IMR-90 (cell line): ENCODE data around the gene C21orf91. TPM values are rescaled to one million over a fixed set of nuclear protein-coding genes. Genes with fewer than 3 reads are reported as not detected.

ENCODE experiments used
- ATAC-seq: fragments of 200-7000 bp; cut with Tn5 transposase; 2 replicates; pipeline ENCODE4 v1.9.1; 2020; ENCODE audit warnings: low read depth, mild to moderate bottlenecking, moderate library complexity
- BruUV-seq: library from RNA; stranded (reverse); fragments of 400-500 nt; replicated peaks from 2 replicates; lab custom pipeline; 2021; lab: Mats Ljungman, UMichigan
- CTCF ChIA-PET: fragments of 300-600 bp; formaldehyde crosslinking; extraction: SDS; loops from one replicate; lab custom pipeline; 2021; ENCODE audit warnings: antibody characterized with exemption; lab: Yijun Ruan, JAX
- POLR2A ChIA-PET: fragments of 300-600 bp; sonication (Branson Sonifier 250); formaldehyde crosslinking; loops from one replicate; lab custom pipeline; 2022; ENCODE audit warnings: antibody characterized with exemption; ENCODE audit not compliant: unreplicated experiment; lab: Charles Lee
- DNase-seq: peaks from one replicate; pipeline ENCODE4 v3.0.0; 2013
- H2AFZ ChIP-seq: replicated peaks from 2 replicates; pipeline ENCODE3; 2013; ENCODE audit warnings: low read length, mild to moderate bottlenecking; ENCODE audit not compliant: poor library complexity
- H2AK5ac ChIP-seq: 2 replicates; pipeline ENCODE4 v1.6.1; 2013; ENCODE audit warnings: low read depth, low read length, inconsistent platforms
- H2AK9ac ChIP-seq: replicated peaks from 2 replicates; pipeline ENCODE3; 2013; ENCODE audit warnings: mild to moderate bottlenecking, low read depth, low read length, moderate library complexity; ENCODE audit not compliant: poor library complexity
- H2BK120ac ChIP-seq: 2 replicates; pipeline ENCODE4 v1.6.1; 2013; ENCODE audit warnings: low read depth, low read length, inconsistent platforms
- H2BK15ac ChIP-seq: 3 replicates; pipeline ENCODE4 v1.6.1; 2013; ENCODE audit warnings: low read depth, low read length, inconsistent platforms
- H2BK20ac ChIP-seq: 2 replicates; pipeline ENCODE4 v1.6.1; 2013; ENCODE audit warnings: low read depth, mild to moderate bottlenecking, inconsistent platforms, low read length, moderate library complexity
- H2BK5ac ChIP-seq: 2 replicates; pipeline ENCODE4 v1.6.1; 2013; ENCODE audit warnings: mild to moderate bottlenecking, low read depth, low read length, inconsistent platforms; ENCODE audit not compliant: poor library complexity, severe bottlenecking
- H3K14ac ChIP-seq: replicated peaks from 2 replicates; pipeline ENCODE4 v1.6.1; 2013; ENCODE audit warnings: low read depth, low read length, inconsistent platforms
- H3K18ac ChIP-seq: 2 replicates; pipeline ENCODE4 v1.6.1; 2013; ENCODE audit warnings: low read depth, low read length, control low read depth
- H3K23ac ChIP-seq: 2 replicates; pipeline ENCODE4 v1.6.1; 2013; ENCODE audit warnings: low read depth, low read length, inconsistent platforms
- H3K27ac ChIP-seq: 2 replicates; pipeline ENCODE4 v1.5.1; 2013; ENCODE audit warnings: mild to moderate bottlenecking, control low read depth, low read length; ENCODE audit not compliant: insufficient read depth
- H3K27me3 ChIP-seq: 2 replicates; pipeline ENCODE4 v1.6.1; 2013; ENCODE audit warnings: low read length; ENCODE audit not compliant: control insufficient read depth, insufficient read depth
- H3K36me3 ChIP-seq: 2 replicates; pipeline ENCODE4 v1.6.1; 2013; ENCODE audit warnings: low read length, mixed read lengths; ENCODE audit not compliant: control insufficient read depth, insufficient read depth
- H3K4ac ChIP-seq: 2 replicates; pipeline ENCODE4 v1.6.1; 2013; ENCODE audit warnings: low read depth, low read length, inconsistent platforms
- H3K4me1 ChIP-seq: 2 replicates; pipeline ENCODE4 v1.6.1; 2013; ENCODE audit warnings: low read length, mixed read lengths; ENCODE audit not compliant: control insufficient read depth, insufficient read depth
- H3K4me2 ChIP-seq: 2 replicates; pipeline ENCODE4 v1.6.1; 2013; ENCODE audit warnings: low read depth, mild to moderate bottlenecking, control low read depth, low read length, moderate library complexity
- H3K4me3 ChIP-seq: 2 replicates; pipeline ENCODE4 v1.5.1; 2013; ENCODE audit warnings: low read depth, mild to moderate bottlenecking, control low read depth, low read length, moderate library complexity; ENCODE audit not compliant: insufficient read depth
- H3K56ac ChIP-seq: 2 replicates; pipeline ENCODE4 v1.6.1; 2013; ENCODE audit warnings: low read length, inconsistent platforms; ENCODE audit not compliant: insufficient read depth; ENCODE audit errors: extremely low read depth
- H3K79me1 ChIP-seq, 2 experiments: 2 replicates each; pipeline ENCODE4 v1.6.1; 2013; ENCODE audit warnings: low read length in 2 of 2, inconsistent platforms in 1 of 2, low read depth in 1 of 2
- H3K9ac ChIP-seq: 2 replicates; pipeline ENCODE4 v1.6.1; 2013; ENCODE audit warnings: low read depth, low read length, control low read depth
- H3K9me1 ChIP-seq: 2 replicates; pipeline ENCODE4 v1.6.1; 2013; ENCODE audit warnings: low read length, inconsistent platforms; ENCODE audit not compliant: insufficient read depth
- H3K9me3 ChIP-seq: 2 replicates; pipeline ENCODE4 v1.6.1; 2013; ENCODE audit warnings: low read length; ENCODE audit not compliant: control insufficient read depth, insufficient read depth
- H4K20me1 ChIP-seq: 2 replicates; pipeline ENCODE4 v1.6.1; 2013; ENCODE audit warnings: low read length, inconsistent platforms; ENCODE audit not compliant: insufficient read depth
- H4K5ac ChIP-seq: 2 replicates; pipeline ENCODE4 v1.6.1; 2013; ENCODE audit warnings: mild to moderate bottlenecking, low read depth, low read length, control low read depth
- H4K8ac ChIP-seq, 2 experiments: 2 replicates each; pipeline ENCODE4 v1.6.1; 2013; ENCODE audit warnings: low read depth in 2 of 2, low read length in 2 of 2, control low read depth in 1 of 2, inconsistent platforms in 1 of 2
- H4K91ac ChIP-seq: 2 replicates; pipeline ENCODE4 v1.6.1; 2013; ENCODE audit warnings: low read depth, low read length, inconsistent platforms; ENCODE audit not compliant: insufficient read depth
- ELK1 ChIP-seq: fragments of 150-350 bp; IDR thresholded peaks from 2 replicates; pipeline ENCODE4 v1.6.1; 2016; ENCODE audit warnings: low read depth, mild to moderate bottlenecking, low read length, moderate library complexity, borderline replicate concordance
- FOS ChIP-seq: fragments of 150-350 bp; IDR thresholded peaks from 2 replicates; pipeline ENCODE4 v1.6.1; 2016; ENCODE audit warnings: low read depth, low read length
- POLR2A ChIP-seq: IDR thresholded peaks from 2 replicates; pipeline ENCODE4 v1.6.1; 2012; ENCODE audit warnings: mild to moderate bottlenecking, low read depth, low read length
- WGBS, 2 experiments: methylation state at CpG; one replicate each; pipeline versions ENCODE4 v1.1.5 to v1.1.7; 2013; ENCODE audit warnings: missing lambda C conversion rate in 2 of 2; ENCODE audit not compliant: insufficient read length in 1 of 2; ENCODE audit errors: extremely low coverage in 2 of 2; 5-methylcytosine and 5-hydroxymethylcytosine counted together
- dilution Hi-C: fragments of 300-500 bp; cut with HindIII; formaldehyde crosslinking; loops from one replicate; pipeline ENCODE4 v1.14.3; 2018; ENCODE audit warnings: low sequenced_read_pairs; ENCODE audit not compliant: unreplicated experiment
- in situ Hi-C: fragments of 300-500 bp; cut with MboI; formaldehyde crosslinking; loops from 3 replicates; pipeline ENCODE4 v1.14.3; 2019; ENCODE audit warnings: low sequenced_read_pairs, inconsistent platforms, mixed read lengths
- intact Hi-C: fragments of 100-400 bp; cut with micrococcal nuclease; formaldehyde crosslinking; loops from 2 replicates; pipeline ENCODE4 v1.10.0; 2022
- polyA plus RNA-seq, 3 experiments: library from polyadenylated mRNA; depleted of rRNA; stranded (reverse); fragments of >200 nt; gene quantifications; 2 replicates each; pipeline ENCODE4 v1.2.3, GENCODE V29; 2012; ENCODE audit warnings: low replicate concordance in 1 of 3
- total RNA-seq: library from RNA; depleted of rRNA; stranded (reverse); fragments of >200 nt; gene quantifications from 2 replicates; pipeline ENCODE4 v1.2.3, GENCODE V29; 2012
- TF ChIP-seq, protein P1 (sequence below): fragments of 150-350 bp; IDR thresholded peaks from 2 replicates; pipeline ENCODE4 v1.6.1; 2017; ENCODE audit warnings: mild to moderate bottlenecking, antibody characterized with exemption, low read length, low read depth

Gene C21orf91
- total and polyA plus RNA-seq, 2 of the 4 experiments (the other 2 are of a cell fraction) = 3.7 to 9.3 TPM

GRCh38 chr21:17859661-17860060 is 40.5 kb upstream of the C21orf91 start:
- Histone ChIP-seq H3K14ac (no peak overlapping the region), H3K36me3 (no peaks in the 10 kb centered on the region), H2AK9ac (no peak overlapping the region), H3K9ac (no peak overlapping the region), H4K8ac (no peak overlapping the region), H3K9me3 (no peaks in the 10 kb centered on the region), H3K4me3 (no peak overlapping the region), H2BK120ac (no peak overlapping the region), H2BK20ac (no peak overlapping the region), H3K4me2 (no peak overlapping the region), H3K23ac (no peak overlapping the region), H3K4me1 (no peaks in the 10 kb centered on the region), H2BK5ac (no peak overlapping the region), H4K5ac (no peak overlapping the region), H2AFZ (no peak overlapping the region), H4K91ac (no peak overlapping the region), H3K56ac (no peak overlapping the region), H4K20me1 (no peaks in the 10 kb centered on the region), H2AK5ac (no peak overlapping the region), H2BK15ac (no peak overlapping the region), H3K9me1 (no peaks in the 10 kb centered on the region), H3K18ac (no peak overlapping the region), H3K27ac (no peak overlapping the region), H3K79me1 (no peaks in the 10 kb centered on the region), H3K4ac (no peak overlapping the region), H3K27me3 (0 out of 2 replicates have a peak, but pooled peaks cover 2% of the 10 kb centered on the region)
- intact Hi-C loops = no loop called here
- DNase-seq (no peak), ATAC-seq (no peak)
- CTCF ChIA-PET = no interaction called here
- no TSS peak for BruUV-seq
- TF ChIP-seq, protein P1, sequence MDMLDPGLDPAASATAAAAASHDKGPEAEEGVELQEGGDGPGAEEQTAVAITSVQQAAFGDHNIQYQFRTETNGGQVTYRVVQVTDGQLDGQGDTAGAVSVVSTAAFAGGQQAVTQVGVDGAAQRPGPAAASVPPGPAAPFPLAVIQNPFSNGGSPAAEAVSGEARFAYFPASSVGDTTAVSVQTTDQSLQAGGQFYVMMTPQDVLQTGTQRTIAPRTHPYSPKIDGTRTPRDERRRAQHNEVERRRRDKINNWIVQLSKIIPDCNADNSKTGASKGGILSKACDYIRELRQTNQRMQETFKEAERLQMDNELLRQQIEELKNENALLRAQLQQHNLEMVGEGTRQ = no peak
- TF ChIP-seq FOS (no peak), POLR2A (no peak), ELK1 (no peak)
- no CpG with 5 or more reads among the region's 1 CpG for WGBS, 2 experiments
- POLR2A ChIA-PET = no interaction called here
- in situ Hi-C loops = no loop called here
- dilution Hi-C loops = no loop called here
